K562 (cell line): ENCODE measurements around the gene C1QTNF9B. TPM values are rescaled to one million over a fixed set of nuclear protein-coding genes. Genes with fewer than 3 reads are reported as not detected.

Experiments
- CBX5 ChIP-seq: IDR thresholded peaks from 2 replicates; pipeline ENCODE4 v1.6.1; 2014; ENCODE audit warnings: low read depth, borderline replicate concordance
- CHD1 ChIP-seq: fragments of 200-600 bp; sonication (generic); IDR thresholded peaks from one replicate; pipeline ENCODE4 v1.6.1; 2012; ENCODE audit warnings: mild to moderate bottlenecking, moderate library complexity, low read length, inconsistent platforms
- NR2C2 ChIP-seq, 2 experiments: fragments of 200-800 bp in 1 of 2; sonication (Bioruptor generic) in 1 of 2; sonication (generic) in 1 of 2; formaldehyde crosslinking in 1 of 2; IDR thresholded peaks; 2 replicates each; pipeline versions ENCODE4 v1.6.1 to v1.8.0; 2016 to 2022; ENCODE audit warnings: mild to moderate bottlenecking in 1 of 2, missing compliant biosample characterization in 1 of 2, missing genetic modification characterization in 1 of 2, missing genetic modification reagents in 1 of 2
- NR2F6 ChIP-seq: fragments of 450-650 bp; formaldehyde crosslinking; IDR thresholded peaks from 2 replicates; pipeline ENCODE4 v1.4.0; 2020; ENCODE audit warnings: mild to moderate bottlenecking
- RAD21 ChIP-seq, 2 experiments: fragments of 250-450 bp in 1 of 2; fragments of 450-650 bp in 1 of 2; sonication (Bioruptor Pico) in 1 of 2; formaldehyde crosslinking in 1 of 2; IDR thresholded peaks in 1 of 2; conservative IDR thresholded peaks in 1 of 2; 2 replicates each; pipeline versions ENCODE4 v1.4.0 to v1.8.0; 2020 to 2022; ENCODE audit warnings: mild to moderate bottlenecking in 2 of 2, moderate library complexity in 1 of 2
- RB1 ChIP-seq: fragments of 450-650 bp; IDR thresholded peaks from 2 replicates; pipeline ENCODE4 v1.6.1; 2017; ENCODE audit warnings: low read depth, mild to moderate bottlenecking
- TEAD4 ChIP-seq, 2 experiments: sonication (generic) in 1 of 2; formaldehyde crosslinking in 1 of 2; IDR thresholded peaks; 2 replicates each; pipeline versions ENCODE4 v1.6.1 to v1.8.0; 2012 to 2022; ENCODE audit warnings: borderline replicate concordance in 1 of 2, inconsistent platforms in 1 of 2, low read length in 1 of 2, mild to moderate bottlenecking in 1 of 2, missing genetic modification reagents in 1 of 2
- ZNF232 ChIP-seq: sonication (generic); formaldehyde crosslinking; IDR thresholded peaks from 2 replicates; pipeline ENCODE4 v1.8.0; 2022; ENCODE audit warnings: mild to moderate bottlenecking, missing genetic modification reagents
- polyA plus RNA-seq, 8 experiments: library from polyadenylated mRNA; depleted of rRNA in 4 of 8; stranded (reverse) in 5 of 8; unstranded in 3 of 8; fragments of >200 nt; fragmentation: Nextera tagmentation in 2 of 8; fragmentation: Illumina TruSeq in 1 of 8; extraction: Ambion mirVana in 2 of 8; extraction: Trizol in 1 of 8; gene quantifications; 2 replicates each; pipeline versions ENCODE4 v1.2.1 to v1.2.3, GENCODE V29; 2011 to 2014; ENCODE audit warnings: inconsistent platforms in 1 of 8, missing spikeins in 1 of 8
- total RNA-seq, 7 experiments: library from RNA; depleted of rRNA in 6 of 7; stranded (reverse); fragments of >200 nt in 6 of 7; fragmentation: Illumina TruSeq in 2 of 7; extraction: Trizol in 2 of 7; gene quantifications; 2 replicates each; pipeline versions ENCODE4 v1.2.1 to v1.2.3, GENCODE V29; 2011 to 2021; ENCODE audit warnings: low replicate concordance in 1 of 7
- TF ChIP-seq, protein P1 (sequence below): fragments of 150-350 bp; IDR thresholded peaks from 2 replicates; pipeline ENCODE4 v1.6.1; 2014; ENCODE audit warnings: low read depth, mild to moderate bottlenecking, low read length, borderline replicate concordance
- TF ChIP-seq, protein P2 (sequence below): sonication (generic); formaldehyde crosslinking; IDR thresholded peaks from 2 replicates; pipeline ENCODE4 v1.8.1; 2023; ENCODE audit warnings: mild to moderate bottlenecking, missing genetic modification reagents
- TF ChIP-seq, protein P3 (sequence below), 2 experiments: fragments of 450-650 bp; formaldehyde crosslinking in 1 of 2; IDR thresholded peaks; 2 replicates each; pipeline versions ENCODE4 v1.4.0 to v1.6.1; 2014 to 2020; ENCODE audit warnings: mild to moderate bottlenecking in 2 of 2, borderline replicate concordance in 1 of 2, low read depth in 1 of 2

The C1QTNF9B gene
- total and polyA plus RNA-seq, 9 of the 15 experiments (the other 6 are each of a cell fraction or from before 2014, with no cell fraction given): 0.14 to 0.94 (median 0.35) TPM; not detected in 3

DNA sequence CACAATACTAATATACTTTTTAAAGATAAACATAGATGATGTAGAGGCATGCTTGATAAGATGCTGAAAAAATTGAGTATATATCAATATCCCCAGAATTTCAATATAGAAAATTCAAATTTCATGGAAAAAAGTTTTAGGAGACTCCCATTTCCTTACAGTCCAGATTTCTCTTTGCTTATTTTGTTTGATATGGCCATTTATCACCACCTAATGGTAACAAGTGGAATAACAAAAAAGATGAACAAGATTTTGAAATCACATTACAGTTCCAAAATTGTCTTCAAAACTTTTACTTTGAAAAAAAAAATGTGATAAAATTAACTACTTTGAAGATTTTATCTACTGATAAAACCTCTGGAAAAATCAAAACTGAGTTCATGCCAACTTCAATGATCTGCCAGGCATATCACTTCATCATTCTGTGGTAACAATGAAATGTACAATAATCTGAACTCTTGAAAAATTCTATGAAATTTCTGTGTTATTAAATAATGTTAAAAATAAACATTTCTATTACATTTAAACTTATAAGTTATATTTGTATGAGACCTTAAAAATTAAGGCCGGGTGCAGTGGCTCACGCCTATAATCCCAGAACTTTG lies 25.6 kb downstream of the C1QTNF9B start (continued):
- TF ChIP-seq, protein P1, sequence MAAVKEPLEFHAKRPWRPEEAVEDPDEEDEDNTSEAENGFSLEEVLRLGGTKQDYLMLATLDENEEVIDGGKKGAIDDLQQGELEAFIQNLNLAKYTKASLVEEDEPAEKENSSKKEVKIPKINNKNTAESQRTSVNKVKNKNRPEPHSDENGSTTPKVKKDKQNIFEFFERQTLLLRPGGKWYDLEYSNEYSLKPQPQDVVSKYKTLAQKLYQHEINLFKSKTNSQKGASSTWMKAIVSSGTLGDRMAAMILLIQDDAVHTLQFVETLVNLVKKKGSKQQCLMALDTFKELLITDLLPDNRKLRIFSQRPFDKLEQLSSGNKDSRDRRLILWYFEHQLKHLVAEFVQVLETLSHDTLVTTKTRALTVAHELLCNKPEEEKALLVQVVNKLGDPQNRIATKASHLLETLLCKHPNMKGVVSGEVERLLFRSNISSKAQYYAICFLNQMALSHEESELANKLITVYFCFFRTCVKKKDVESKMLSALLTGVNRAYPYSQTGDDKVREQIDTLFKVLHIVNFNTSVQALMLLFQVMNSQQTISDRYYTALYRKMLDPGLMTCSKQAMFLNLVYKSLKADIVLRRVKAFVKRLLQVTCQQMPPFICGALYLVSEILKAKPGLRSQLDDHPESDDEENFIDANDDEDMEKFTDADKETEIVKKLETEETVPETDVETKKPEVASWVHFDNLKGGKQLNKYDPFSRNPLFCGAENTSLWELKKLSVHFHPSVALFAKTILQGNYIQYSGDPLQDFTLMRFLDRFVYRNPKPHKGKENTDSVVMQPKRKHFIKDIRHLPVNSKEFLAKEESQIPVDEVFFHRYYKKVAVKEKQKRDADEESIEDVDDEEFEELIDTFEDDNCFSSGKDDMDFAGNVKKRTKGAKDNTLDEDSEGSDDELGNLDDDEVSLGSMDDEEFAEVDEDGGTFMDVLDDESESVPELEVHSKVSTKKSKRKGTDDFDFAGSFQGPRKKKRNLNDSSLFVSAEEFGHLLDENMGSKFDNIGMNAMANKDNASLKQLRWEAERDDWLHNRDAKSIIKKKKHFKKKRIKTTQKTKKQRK: no peak
- no peak for TF ChIP-seq ZNF232 (CRISPR knock-in tag)
- no peak for TF ChIP-seq NR2F6
- no peak for TF ChIP-seq TEAD4 (IDR thresholded peaks at IDR 0.05; ENCODE audit: low read length)
- TF ChIP-seq TEAD4 (CRISPR knock-in tag; IDR thresholded peaks at IDR 0.05; ENCODE audit: borderline replicate concordance): no peak
- peak; percentile 55 to 66 for TF ChIP-seq RAD21 (CRISPR knock-in tag; conservative IDR thresholded peaks at IDR 0.05 in 1 of 2, IDR thresholded peaks at IDR 0.05 in 1 of 2)
- no peak for TF ChIP-seq CBX5
- no peak for TF ChIP-seq RB1
- TF ChIP-seq, protein P2, sequence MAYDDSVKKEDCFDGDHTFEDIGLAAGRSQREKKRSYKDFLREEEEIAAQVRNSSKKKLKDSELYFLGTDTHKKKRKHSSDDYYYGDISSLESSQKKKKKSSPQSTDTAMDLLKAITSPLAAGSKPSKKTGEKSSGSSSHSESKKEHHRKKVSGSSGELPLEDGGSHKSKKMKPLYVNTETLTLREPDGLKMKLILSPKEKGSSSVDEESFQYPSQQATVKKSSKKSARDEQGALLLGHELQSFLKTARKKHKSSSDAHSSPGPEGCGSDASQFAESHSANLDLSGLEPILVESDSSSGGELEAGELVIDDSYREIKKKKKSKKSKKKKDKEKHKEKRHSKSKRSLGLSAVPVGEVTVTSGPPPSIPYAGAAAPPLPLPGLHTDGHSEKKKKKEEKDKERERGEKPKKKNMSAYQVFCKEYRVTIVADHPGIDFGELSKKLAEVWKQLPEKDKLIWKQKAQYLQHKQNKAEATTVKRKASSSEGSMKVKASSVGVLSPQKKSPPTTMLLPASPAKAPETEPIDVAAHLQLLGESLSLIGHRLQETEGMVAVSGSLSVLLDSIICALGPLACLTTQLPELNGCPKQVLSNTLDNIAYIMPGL: no peak
- TF ChIP-seq, protein P3, sequence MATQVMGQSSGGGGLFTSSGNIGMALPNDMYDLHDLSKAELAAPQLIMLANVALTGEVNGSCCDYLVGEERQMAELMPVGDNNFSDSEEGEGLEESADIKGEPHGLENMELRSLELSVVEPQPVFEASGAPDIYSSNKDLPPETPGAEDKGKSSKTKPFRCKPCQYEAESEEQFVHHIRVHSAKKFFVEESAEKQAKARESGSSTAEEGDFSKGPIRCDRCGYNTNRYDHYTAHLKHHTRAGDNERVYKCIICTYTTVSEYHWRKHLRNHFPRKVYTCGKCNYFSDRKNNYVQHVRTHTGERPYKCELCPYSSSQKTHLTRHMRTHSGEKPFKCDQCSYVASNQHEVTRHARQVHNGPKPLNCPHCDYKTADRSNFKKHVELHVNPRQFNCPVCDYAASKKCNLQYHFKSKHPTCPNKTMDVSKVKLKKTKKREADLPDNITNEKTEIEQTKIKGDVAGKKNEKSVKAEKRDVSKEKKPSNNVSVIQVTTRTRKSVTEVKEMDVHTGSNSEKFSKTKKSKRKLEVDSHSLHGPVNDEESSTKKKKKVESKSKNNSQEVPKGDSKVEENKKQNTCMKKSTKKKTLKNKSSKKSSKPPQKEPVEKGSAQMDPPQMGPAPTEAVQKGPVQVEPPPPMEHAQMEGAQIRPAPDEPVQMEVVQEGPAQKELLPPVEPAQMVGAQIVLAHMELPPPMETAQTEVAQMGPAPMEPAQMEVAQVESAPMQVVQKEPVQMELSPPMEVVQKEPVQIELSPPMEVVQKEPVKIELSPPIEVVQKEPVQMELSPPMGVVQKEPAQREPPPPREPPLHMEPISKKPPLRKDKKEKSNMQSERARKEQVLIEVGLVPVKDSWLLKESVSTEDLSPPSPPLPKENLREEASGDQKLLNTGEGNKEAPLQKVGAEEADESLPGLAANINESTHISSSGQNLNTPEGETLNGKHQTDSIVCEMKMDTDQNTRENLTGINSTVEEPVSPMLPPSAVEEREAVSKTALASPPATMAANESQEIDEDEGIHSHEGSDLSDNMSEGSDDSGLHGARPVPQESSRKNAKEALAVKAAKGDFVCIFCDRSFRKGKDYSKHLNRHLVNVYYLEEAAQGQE (IDR thresholded peaks at IDR 0.05; ENCODE audit: borderline replicate concordance): peak; percentile 35; the same call in 1 of the 2 replicates
- TF ChIP-seq, protein P3 (CRISPR knock-in tag; IDR thresholded peaks at IDR 0.05; ENCODE audit: low read depth): no peak
- no peak for TF ChIP-seq NR2C2 (CRISPR knock-in tag; IDR thresholded peaks at IDR 0.05)
- no peak for TF ChIP-seq NR2C2 (tag; IDR thresholded peaks at IDR 0.05)
- no peak for TF ChIP-seq CHD1
